Peyer's patch (tissue), 4 donors: Measurements from ENCODE around the gene GINS3.

Experiments
- POLR2A ChIP-seq, 2 donors: fragments of 450-650 bp; IDR thresholded peaks; one replicate each; pipeline ENCODE4 v1.5.1; 2017; ENCODE audit warnings: antibody characterized with exemption in 2 of 2, mild to moderate bottlenecking in 2 of 2, moderate library complexity in 2 of 2
- TF ChIP-seq, protein P1 (sequence below), 6 experiments: fragments of 450-650 bp in 4 of 6; fragments of 200-600 bp in 2 of 6; sonication (generic) in 1 of 6; IDR thresholded peaks; one replicate each; pipeline ENCODE4 v1.5.1; 2017 to 2019; ENCODE audit warnings: antibody characterized with exemption in 6 of 6, mild to moderate bottlenecking in 3 of 6, moderate library complexity in 1 of 6

DNA sequence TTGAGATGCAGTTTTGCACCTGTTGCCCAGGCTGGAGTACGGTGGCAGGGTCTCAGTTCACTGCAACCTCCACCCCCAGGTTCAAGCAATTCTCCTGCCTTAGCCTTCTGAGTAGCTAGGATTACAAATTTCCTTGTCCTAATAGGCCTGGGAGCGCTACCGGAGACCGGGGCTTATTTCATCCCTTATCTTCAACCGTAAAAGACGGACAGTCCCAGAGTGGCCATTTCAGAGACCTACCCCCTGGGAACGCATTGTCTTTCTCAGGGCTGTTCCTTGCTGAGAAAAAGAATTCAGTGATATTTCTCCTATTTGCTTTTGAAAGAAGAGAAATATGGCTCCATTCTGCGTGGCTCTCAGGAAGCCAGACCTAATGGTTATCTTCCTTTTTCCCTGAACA is 39.6 kb upstream of the GINS3 start:
- TF ChIP-seq, protein P1, sequence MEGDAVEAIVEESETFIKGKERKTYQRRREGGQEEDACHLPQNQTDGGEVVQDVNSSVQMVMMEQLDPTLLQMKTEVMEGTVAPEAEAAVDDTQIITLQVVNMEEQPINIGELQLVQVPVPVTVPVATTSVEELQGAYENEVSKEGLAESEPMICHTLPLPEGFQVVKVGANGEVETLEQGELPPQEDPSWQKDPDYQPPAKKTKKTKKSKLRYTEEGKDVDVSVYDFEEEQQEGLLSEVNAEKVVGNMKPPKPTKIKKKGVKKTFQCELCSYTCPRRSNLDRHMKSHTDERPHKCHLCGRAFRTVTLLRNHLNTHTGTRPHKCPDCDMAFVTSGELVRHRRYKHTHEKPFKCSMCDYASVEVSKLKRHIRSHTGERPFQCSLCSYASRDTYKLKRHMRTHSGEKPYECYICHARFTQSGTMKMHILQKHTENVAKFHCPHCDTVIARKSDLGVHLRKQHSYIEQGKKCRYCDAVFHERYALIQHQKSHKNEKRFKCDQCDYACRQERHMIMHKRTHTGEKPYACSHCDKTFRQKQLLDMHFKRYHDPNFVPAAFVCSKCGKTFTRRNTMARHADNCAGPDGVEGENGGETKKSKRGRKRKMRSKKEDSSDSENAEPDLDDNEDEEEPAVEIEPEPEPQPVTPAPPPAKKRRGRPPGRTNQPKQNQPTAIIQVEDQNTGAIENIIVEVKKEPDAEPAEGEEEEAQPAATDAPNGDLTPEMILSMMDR (IDR thresholded peaks at IDR 0.05), result no peak
- no peak for TF ChIP-seq POLR2A (IDR thresholded peaks at IDR 0.05)
